ENCODE results near the gene IWS1. TPM values are rescaled to one million over a fixed set of nuclear protein-coding genes. Genes with fewer than 3 reads are reported as not detected.
"Not testable (repeated sequence)": the region's sequence is repeated elsewhere in the genome, so short reads cannot be mapped to it uniquely, and the experiment has no call there.

The IWS1 gene
- total RNA-seq = 56.3 and 71.7 TPM in 2 replicates
- 31.8 TPM for polyA plus RNA-seq (2012)

GRCh38 chr2:127526132-127527000, at the start of gene IWS1:
IWS1 (minus strand) TSS chr2:127526489; CDS start chr2:127526208, 281 bp downstream.
- DNase-seq (ENCODE audit: low read depth) = peak; percentile 98

- DNase-seq (ENCODE audit: low read depth) = no peak
Observed at GRCh38 chr2:127575941-127576432, 49.7 kb upstream of the IWS1 start.

- no peak for DNase-seq (ENCODE audit: low read depth)
Observed at GRCh38 chr2:127575185-127575765, 49.0 kb upstream of the IWS1 start.

- DNase-seq (ENCODE audit: low read depth) = no peak
Observed at GRCh38 chr2:127574656-127575055, 48.4 kb upstream of the IWS1 start.

GRCh38 chr2:127573771-127574170, 47.5 kb upstream of the IWS1 start:
- no peak for DNase-seq (ENCODE audit: low read depth)

GRCh38 chr2:127573298-127573697, 47.0 kb upstream of the IWS1 start:
- DNase-seq (ENCODE audit: low read depth) = no peak

GRCh38 chr2:127572841-127573240, 46.6 kb upstream of the IWS1 start:
- DNase-seq (ENCODE audit: low read depth) = no peak

GRCh38 chr2:127572352-127572751, 46.1 kb upstream of the IWS1 start:
- DNase-seq (ENCODE audit: low read depth) = not testable (repeated sequence)

GRCh38 chr2:127570282-127571250, 44.3 kb upstream of the IWS1 start:
- DNase-seq (ENCODE audit: low read depth) = no peak

GRCh38 chr2:127569666-127570065, 43.4 kb upstream of the IWS1 start:
- DNase-seq (ENCODE audit: low read depth) = no peak

GRCh38 chr2:127568128-127568527, 41.8 kb upstream of the IWS1 start:
- no peak for DNase-seq (ENCODE audit: low read depth)

- no peak for DNase-seq (ENCODE audit: low read depth)
Observed at GRCh38 chr2:127567351-127567854, 41.1 kb upstream of the IWS1 start.

GRCh38 chr2:127566576-127566975, 40.3 kb upstream of the IWS1 start:
- DNase-seq (ENCODE audit: low read depth) = no peak

GRCh38 chr2:127566139-127566417, 39.8 kb upstream of the IWS1 start:
- no peak for DNase-seq (ENCODE audit: low read depth)

GRCh38 chr2:127565261-127566138, 39.2 kb upstream of the IWS1 start:
- DNase-seq (ENCODE audit: low read depth) = no peak

- no peak for DNase-seq (ENCODE audit: low read depth)
Observed at GRCh38 chr2:127564429-127565260, 38.4 kb upstream of the IWS1 start.

GRCh38 chr2:127563458-127564428, 37.5 kb upstream of the IWS1 start:
- DNase-seq (ENCODE audit: low read depth) = no peak

GRCh38 chr2:127562936-127563335, 36.6 kb upstream of the IWS1 start:
- DNase-seq (ENCODE audit: low read depth) = no peak
